Suprapubic skin (tissue), 4 donors: Measurements from ENCODE around the gene F2.

Experiments
- EP300 ChIP-seq: sonication (generic); formaldehyde crosslinking; IDR thresholded peaks from one replicate; pipeline ENCODE4 v1.6.1; 2017; ENCODE audit warnings: antibody characterized with exemption
- POLR2A ChIP-seq, 2 donors: fragments of 450-650 bp; IDR thresholded peaks; one replicate each; pipeline ENCODE4 v1.6.1; 2017; ENCODE audit warnings: antibody characterized with exemption in 2 of 2, mild to moderate bottlenecking in 2 of 2, moderate library complexity in 2 of 2
- POLR2AphosphoS5 ChIP-seq, 3 donors: sonication (generic); formaldehyde crosslinking; IDR thresholded peaks; one replicate each; pipeline ENCODE4 v1.6.1; 2017; ENCODE audit warnings: antibody characterized with exemption in 3 of 3
- TF ChIP-seq, protein P1 (sequence below), 2 donors: fragments of 200-600 bp in 1 of 2; fragments of 450-650 bp in 1 of 2; sonication (generic) in 1 of 2; IDR thresholded peaks; one replicate each; pipeline ENCODE4 v1.5.1; 2016 to 2019; ENCODE audit warnings: antibody characterized with exemption in 2 of 2, mild to moderate bottlenecking in 1 of 2, moderate library complexity in 1 of 2

DNA sequence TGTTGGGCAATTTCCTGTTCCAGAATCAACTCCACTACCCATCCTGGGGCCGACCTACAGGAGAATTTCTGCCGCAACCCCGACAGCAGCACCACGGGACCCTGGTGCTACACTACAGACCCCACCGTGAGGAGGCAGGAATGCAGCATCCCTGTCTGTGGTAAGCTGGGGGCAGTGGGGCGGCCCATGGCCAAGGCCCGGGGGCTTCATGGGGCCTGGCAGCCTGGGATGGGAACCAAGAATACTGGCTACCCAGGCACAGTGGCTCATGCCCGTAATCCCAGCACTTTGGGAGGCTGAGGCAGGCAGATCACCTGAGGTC lies 4.3 kb downstream of the F2 start:
- TF ChIP-seq, protein P1, sequence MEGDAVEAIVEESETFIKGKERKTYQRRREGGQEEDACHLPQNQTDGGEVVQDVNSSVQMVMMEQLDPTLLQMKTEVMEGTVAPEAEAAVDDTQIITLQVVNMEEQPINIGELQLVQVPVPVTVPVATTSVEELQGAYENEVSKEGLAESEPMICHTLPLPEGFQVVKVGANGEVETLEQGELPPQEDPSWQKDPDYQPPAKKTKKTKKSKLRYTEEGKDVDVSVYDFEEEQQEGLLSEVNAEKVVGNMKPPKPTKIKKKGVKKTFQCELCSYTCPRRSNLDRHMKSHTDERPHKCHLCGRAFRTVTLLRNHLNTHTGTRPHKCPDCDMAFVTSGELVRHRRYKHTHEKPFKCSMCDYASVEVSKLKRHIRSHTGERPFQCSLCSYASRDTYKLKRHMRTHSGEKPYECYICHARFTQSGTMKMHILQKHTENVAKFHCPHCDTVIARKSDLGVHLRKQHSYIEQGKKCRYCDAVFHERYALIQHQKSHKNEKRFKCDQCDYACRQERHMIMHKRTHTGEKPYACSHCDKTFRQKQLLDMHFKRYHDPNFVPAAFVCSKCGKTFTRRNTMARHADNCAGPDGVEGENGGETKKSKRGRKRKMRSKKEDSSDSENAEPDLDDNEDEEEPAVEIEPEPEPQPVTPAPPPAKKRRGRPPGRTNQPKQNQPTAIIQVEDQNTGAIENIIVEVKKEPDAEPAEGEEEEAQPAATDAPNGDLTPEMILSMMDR (IDR thresholded peaks at IDR 0.05), result no peak
- TF ChIP-seq POLR2A (IDR thresholded peaks at IDR 0.05) (no peak), EP300 (no peak), POLR2AphosphoS5 (IDR thresholded peaks at IDR 0.05) (no peak)
